Measurements from ENCODE around the gene SOCS2.
"Not testable (repeated sequence)": the region's sequence is repeated elsewhere in the genome, so short reads cannot be mapped to it uniquely, and the experiment has no call there.

SOCS2 gene, protein sequence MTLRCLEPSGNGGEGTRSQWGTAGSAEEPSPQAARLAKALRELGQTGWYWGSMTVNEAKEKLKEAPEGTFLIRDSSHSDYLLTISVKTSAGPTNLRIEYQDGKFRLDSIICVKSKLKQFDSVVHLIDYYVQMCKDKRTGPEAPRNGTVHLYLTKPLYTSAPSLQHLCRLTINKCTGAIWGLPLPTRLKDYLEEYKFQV

DNA sequence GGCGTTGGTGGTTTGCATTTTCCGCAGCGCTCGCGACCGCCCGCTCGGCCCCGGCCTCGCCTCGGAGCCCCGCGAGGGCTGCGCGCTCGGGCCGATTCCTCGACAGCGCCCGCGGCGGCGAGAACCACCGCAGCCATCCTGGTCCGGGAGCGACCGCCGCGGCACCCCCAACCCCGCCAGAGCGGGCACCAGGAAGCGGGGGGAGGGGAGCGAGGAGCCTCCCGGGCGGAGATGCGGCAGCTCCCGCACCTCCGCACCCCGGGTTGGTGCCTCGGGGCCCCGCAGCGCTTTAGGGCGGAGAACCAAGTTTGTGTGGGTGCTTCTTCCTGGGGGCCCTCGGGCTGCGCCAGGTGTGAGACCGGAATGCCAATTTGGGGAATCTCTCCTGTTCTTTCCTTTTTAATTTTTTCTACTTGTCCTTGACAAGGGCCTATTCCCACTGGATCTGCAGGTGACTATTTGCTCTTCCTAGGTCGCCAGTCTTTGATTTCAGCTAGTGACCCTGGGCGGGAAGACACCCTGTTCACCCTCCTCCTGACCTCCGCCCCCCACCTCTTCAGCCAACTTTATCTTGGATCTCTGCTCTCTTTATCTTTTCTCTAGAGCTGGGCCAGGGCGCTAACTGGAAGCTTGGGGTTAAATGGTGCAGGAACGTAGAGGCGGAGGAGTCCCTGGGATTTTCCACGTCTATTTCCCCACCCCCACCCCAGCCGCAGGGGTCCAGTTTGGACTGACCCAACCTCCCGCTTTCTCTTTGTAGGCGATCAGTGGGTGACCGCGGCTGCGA, at the start of gene SOCS2:
Gene SOCS2, plus strand, starts transcription at position 751 of the 787 bp plus-strand sequence. CDS start 223 bp downstream, outside the sequence.
- no peak for DNase-seq (ENCODE audit: low read depth in 3 of 3)

DNA sequence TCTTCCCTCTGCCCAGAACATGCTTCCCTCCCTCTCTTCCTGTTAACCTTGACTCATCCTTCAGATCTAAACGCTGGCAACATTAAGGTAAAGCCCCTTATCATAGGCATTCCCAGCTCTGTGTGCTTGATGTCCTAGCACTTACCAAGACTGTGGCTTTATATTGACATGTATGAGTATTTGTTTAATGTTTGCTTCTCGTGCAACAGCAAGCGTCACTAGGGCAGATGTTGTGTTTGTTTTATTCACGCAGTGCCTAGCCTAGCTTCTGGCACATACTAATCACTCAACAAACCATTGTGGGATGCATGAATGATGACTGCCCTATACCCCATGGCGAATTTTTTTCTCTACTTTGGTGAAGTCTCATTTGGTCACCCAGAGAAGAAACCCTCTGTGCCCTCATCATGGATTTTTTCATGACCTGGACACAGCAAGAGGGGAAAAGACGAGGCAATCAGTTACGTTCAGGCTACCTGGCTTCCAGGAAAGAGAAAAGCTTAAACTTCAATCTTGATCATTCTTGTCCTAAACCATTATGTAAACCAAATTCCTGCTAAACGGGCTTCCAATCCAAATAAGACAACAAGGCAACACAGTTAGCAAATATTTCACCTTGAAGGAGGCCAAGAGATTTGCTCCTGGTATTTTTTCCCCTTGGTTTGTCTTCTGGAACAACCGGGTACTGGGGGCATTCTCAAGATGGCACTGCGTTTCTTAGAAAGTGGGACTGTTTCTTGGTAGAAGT, 47.9 kb upstream of the SOCS2 start:
- DNase-seq (ENCODE audit: low read depth in 3 of 3) = no peak

DNA sequence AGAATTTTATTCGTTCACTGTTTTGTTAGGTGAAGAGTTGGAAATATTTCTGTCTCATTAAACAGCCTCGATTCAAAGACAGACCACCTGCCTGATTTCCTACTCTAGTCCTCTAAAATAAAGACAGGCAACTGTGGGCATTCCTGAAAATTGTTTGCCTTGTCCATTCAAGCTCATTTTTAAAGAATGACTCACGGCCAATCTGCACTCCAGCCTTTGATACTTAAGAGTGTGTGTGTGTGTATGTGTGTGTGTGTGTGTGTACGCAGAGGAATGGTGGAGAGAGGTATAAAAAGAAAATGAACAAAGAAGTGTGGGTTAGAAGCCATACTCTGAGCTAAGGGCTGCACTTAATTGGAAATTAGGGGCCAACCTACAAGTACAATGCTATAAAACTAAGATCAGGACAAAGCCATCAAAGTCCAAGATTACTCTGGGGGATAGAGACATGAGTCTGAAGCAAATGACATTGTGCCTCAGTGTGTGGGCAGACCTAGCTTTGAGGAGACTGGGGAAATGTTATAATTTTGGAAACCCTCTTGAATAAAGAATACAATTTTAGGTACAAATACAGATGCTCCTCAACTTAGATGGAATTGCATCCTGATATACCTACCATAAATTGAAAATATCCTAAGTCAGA, 45.6 kb upstream of the SOCS2 start:
- DNase-seq (ENCODE audit: low read depth in 3 of 3) = no peak

DNA sequence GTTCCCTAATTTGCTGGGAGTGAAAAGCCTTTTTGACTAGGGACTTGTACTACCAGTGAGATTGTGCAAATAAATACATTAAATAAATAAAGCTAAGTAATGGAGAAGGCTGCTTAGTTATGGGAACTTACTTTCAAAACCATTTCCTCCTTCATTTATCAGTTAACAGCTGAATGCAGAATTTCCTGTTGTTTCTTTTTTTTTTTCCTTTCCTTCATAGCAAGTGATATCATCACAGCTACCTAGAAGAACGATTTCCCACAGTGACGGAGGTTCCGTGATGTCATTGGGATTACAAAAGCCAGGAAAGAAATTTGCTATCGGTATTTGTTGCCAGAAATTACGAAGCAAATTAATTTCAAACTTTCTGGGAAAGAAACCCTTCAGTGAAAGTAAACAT, 42.1 kb upstream of the SOCS2 start:
- no peak for DNase-seq (ENCODE audit: low read depth in 3 of 3)

DNA sequence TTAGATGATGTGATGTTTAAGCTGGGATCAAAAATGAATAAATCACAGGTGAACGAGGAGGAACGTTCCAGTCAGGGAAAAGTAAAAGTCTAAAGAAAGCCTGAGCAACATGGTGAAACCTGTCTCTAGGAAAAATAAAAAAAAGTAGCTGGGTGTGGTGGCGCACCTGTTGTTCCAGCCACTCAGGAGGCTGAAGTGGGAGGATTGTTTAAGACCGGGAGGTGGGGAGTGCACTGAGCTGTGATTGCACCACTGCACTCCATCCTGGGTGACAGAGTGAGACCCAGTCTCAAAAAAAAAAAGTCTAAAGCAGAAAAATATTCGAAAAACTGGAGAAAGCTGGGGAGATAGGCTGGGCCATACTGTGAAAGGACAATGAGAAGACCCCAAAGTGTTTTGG, 39.2 kb upstream of the SOCS2 start:
- DNase-seq (ENCODE audit: low read depth in 3 of 3) = no peak

DNA sequence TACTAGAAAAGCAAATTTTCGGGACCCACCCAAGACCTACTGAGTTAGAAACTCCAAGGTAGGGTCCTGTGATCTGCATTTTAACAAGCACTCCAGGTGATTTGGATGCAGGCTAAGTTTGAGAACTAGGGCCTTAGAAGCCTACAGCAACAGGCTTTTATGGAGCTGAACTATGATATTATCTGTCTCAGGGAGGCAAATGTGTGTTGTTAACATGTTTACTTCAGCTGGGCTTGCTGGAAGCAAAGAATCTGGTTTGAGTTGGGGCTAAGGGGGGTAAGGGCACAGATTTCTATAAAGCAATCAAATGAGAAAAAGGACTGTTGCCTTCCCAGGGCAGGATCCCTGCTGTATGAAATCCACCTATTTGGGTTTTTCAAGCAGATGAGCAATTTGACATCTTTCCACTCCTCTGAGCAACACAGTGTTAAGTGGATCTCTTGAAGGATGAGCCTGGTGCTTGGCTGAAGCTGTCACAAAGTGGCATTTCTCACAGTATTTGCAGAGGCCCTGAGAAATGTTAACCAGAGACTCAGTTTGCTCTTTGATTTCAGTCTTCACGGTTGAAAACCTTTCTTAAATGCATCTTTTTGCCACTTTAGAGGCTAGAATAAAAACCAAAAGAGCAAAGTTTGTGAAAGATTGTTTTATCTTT, 36.2 kb upstream of the SOCS2 start:
- DNase-seq (ENCODE audit: low read depth in 3 of 3) = no peak

DNA sequence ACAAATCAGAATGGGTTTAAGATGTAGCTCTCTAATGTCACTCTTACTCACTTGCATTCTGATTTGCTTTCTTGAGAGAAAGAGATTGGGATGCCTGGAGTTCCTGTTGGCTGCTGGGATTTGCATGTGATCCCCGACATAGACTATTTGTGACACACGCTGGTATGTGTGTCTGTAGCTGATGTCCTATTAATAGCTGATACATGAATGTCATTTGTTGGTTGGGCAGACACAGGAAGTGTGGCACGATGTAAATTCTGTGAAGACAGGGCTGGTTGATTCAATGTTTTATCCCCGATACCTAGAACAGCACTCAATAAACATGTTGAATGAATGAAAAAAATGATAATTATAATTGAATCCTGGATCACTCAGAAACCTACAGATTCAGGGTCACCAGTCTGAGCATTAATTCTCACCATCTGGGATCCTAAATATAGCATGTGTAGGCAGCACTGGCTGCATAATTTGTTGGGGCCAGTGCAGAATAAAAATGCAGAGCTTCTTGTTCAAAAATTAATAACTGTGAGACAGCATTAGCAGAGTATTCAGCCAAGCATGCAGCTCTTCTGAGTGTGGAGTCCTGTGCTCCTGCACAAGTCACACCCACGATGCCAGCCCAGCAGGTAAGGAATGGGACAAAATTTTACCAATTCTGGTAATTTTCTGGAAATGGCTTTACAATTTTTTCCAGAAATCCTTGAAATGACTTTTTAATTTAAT, 35.5 kb upstream of the SOCS2 start:
- DNase-seq (ENCODE audit: low read depth in 3 of 3) = no peak

DNA sequence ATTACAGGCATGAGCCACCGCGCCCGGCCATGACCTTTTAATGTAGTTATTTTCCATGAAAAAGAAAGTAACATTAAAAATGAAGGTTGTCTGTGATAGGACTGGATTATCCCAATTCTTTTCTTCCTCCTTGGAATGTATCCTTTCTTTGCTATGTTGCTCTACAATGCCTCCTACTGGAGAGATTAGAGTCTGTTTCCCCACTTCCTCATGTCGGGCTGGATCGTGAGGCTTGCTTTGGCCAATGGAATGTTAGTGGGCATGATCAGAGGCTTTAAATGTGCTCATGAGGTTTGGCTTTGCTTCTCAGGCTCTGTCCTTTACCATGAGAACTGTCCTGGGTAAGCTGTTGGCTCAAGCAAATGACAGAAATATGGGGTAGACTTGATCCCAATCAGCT, 34.7 kb upstream of the SOCS2 start:
- DNase-seq (ENCODE audit: low read depth in 3 of 3) = no peak

DNA sequence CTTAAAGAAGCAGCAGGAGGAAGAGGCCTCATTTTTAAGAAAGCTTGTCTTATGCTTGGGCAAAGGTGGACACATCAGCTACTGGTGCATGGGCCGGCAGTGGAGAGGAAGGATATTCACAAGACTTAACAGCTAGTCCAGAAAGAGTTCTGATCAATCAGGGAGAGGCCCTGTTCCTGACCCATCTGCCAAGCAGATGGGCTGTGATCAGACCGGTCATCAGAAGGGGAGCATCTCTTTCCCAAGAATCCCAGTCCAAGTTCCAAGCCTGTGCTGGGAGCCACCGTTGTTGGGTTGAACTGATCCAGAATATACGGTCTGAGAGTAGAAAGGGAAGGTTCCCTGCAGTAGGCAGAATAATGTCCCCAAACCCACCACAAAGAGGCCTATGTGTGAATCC, 32.7 kb upstream of the SOCS2 start:
- no peak for DNase-seq (ENCODE audit: low read depth in 3 of 3)

DNA sequence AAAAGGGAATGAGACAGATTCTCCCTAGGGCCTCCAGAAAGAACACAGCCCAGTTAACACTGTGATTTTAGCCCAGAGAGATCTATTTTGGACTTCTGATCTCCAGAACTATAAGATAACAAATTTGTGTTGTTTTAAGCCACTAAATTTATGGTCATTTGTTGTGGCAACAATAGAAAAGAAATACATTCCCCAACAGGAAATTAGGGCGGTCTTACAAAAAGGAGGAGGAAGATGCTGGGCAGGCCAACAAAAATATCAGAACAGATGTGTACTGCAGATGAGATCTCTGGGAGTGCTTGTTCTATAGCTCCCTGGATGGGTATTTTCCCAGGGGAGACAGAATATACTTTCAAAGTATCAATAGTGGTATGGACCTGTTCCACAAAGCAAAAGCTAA, 32.0 kb upstream of the SOCS2 start:
- DNase-seq (ENCODE audit: low read depth in 3 of 3) = no peak

DNA sequence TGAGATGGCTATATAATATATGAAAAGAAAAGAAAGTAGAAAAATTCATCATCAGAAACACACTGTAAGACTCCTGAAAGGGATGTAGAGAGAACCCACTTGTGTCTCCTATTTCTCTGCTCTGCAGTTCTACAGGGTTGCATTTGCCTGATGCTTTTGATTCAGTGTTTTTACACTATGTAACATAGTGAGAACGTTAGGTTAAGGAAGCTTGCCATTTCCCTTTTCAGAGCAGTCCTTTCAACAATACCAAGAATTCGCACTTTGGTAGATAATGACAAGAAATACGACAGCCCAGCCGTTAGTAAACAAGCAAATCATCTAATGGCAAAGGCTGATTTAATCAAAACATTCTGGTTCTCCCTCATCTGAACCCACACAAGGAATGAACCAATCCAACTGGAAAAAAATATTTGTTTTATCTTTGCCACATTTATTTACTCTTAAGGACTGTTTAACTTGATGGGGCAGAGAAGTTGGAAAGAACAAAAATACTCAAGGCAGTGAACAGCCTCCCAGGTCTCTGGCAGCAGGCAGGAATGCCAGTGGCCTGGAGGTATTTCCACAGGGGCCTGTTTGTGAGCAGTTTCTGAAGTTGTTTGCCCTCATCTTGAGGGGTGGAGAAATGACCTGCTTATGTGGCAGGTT, 30.8 kb upstream of the SOCS2 start:
- no peak for DNase-seq (ENCODE audit: low read depth in 3 of 3)

DNA sequence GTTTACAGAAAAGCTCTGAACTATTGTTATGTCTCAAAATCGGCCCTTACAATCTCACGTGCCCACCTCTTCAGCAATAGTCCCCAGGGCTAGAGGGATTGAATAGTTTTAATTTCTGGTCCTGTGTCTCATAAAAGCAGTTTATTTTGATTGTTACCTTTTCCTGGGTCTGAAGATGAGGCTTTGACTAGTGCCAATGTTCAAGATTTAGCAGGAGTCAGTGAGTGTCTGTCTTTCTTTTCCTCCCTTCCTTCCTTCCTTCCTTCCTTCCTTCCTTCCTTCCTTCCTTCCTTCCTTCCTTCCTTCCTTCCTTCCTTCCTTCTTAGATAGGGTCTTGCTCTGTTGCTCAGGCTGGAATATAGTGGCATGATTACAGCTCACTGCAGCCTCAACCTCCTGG, 24.7 kb upstream of the SOCS2 start:
- DNase-seq (ENCODE audit: low read depth in 3 of 3) = no peak

DNA sequence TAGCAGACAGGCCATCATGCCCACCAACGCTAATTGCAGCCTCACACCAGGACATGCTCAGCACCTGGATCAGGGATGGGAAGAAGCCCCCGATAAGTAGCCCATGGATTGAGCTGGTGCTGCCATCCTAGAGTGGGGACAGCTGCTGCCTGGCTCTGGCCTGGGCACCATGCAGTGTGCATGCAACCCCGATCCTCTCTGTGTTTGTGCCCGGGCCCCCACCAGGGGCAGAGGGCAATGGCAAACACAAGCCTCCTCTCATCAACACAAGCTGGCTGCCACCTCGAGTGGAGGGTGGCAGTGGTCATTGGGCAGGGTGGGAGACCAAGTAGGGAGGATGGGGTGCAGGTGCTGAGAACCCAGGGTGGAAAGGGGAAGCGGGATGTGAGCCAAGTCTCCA, 23.3 kb upstream of the SOCS2 start:
- no peak for DNase-seq (ENCODE audit: low read depth in 3 of 3)

DNA sequence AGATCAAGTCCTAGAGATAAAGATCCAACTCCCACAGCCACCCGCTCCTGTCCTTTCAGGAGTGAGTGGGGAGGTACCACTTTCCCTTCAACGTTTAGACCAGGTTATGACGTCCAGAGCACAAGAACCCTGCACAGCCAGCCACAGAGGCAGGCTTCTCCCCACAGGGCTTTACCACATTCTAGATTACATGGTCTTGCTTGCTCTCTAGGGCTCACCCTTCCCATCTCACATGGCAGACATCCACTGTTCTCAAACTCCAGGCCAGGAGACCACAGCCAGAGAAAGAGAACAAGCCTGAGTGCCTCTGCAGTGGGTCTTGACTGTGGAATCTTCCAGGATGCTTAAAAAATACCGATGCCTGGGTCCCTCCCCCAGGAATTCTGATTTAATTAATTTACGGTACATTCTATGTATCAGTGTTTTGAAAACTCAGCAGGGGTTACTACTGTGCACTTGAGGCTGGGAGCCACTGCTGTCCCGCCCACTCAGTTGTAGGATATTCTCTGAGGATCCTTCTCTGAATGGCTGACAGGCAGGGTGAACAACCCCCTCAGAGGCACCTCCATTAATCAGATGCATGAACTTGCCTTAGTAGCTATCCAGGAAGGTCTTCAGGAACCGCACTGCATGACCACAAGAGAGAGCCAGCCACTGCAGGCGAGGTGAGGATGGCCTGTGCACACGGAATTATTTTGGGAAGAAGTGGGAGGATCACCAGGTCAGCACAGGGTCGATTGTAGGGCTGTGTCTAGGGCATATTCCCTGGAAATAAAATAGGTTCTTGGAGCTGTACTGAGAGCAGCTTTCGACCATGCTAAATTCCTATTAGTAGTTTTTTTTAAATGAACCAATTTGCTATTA, 21.5 kb upstream of the SOCS2 start:
- no peak for DNase-seq (ENCODE audit: low read depth in 3 of 3)

DNA sequence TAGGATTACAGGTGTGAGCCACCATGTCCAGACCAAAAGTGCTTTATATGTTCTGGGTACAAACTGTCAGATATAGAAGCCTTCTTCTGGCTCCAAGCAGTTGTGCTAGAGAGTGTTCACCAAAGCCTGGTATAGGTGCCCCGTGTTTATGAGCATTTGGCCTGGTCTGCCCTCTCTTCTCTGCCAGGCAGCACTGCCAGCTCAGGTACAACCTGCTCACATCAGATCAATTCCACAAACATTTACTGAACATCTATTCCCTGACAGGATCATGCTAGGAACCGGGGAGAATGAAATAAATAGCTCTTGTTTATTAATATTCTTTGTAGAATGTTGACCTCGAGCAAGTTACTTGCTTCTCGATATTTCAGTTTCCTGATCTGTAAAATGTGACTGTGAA, 20.0 kb upstream of the SOCS2 start:
- no peak for DNase-seq (ENCODE audit: low read depth in 3 of 3)

DNA sequence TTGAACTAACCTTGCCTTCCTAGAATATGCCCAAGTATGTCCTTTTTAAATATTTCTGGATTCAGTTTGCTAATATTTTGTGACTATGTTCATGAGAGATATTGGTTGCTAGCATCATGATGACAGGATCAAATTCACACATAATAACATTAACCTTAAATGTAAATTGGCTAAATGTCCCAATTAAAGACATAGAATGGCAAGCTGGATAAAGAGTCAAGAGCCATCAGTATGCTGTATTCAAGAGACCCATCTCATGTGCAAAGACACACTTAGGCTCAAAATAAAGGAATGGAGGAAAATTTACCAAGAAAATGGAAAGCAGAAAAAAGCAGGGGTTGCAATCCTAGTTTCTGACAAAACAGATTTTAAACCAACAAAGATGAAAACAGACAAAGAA, 14.6 kb upstream of the SOCS2 start:
- not testable (repeated sequence) for DNase-seq (ENCODE audit: low read depth in 3 of 3)

DNA sequence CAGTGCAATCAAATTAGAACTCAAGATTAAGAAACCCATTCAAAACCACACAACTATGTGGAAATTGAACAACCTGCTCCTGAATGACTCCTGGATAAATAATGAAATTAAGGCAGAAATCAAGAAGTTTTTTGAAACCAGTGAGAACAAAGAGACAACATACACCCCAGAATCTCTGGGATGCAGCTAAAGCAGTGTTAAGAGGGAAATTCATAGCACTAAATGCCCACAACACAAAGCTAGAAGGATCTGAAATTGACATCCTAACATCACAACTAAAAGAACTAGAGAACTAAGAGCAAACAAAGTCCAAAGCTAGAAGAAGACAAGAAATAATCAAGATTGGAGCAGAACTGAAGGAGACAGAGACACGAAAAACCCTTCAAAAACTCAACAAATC, 13.8 kb upstream of the SOCS2 start:
- DNase-seq (ENCODE audit: low read depth in 3 of 3) = not testable (repeated sequence)

DNA sequence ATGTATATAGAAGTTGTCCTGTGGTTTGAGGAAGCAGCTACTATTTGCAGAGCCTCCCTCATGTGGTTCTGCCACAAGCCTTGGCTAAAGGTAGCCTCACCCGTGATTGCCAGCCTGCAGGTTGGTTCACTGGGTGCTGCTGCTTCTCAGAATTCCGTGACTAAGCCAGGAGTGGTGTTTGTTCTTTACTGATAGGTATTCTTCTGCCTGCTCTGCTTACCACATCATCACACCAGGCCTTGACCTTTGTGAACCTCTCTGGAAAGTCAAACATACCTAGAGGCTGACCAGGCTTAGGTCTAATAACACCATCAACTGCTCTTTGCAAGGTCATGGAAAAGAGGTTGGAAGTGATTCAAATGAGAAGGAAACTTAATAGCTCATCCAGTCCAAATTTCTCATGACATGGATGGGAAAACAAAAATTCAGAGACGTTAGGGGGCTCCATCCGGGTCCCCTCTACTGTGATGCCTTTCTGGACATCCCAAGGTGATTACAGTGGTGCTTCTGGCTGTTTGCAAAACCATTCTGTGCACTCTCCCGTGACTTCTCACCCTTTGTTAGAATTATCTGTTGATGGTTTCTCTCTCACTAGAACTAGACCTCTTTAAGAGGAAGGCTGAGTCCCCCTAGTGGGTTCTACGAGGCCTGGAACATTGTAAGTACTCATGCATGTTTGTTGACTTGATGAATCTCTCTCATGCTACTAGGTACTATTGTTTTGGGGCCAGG, 8.5 kb upstream of the SOCS2 start:
- DNase-seq (ENCODE audit: low read depth in 3 of 3) = no peak

DNA sequence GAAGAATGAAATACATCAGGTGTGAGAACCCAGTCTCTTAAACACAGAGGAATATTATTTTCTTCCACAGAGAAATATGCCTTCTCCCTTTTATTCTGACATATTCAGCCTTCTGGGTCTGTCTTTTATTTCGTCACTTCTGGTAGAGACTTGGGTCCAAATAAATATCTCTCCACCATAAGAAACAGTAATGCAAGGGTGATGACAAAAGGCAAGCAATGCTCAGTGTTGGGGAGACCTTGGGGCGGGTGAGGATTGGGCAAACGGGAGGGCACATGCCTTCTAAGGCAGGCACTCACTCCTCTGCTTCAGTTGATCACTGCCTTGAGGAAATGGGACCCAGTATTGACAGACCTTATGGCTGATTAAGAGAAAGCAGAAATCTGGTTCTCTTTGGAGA, 6.7 kb upstream of the SOCS2 start:
- no peak for DNase-seq (ENCODE audit: low read depth in 3 of 3)

All from stimulated activated CD4-positive, alpha-beta T cell treated with anti-CD3 and anti-CD28 coated beads, TNF-alpha, amount 100 ng/mL, for 48 hours (primary cell).